HG03280 (cell line): ENCODE results near the gene TMEM212.

Source experiments
- ATAC-seq: cut with Tn5 transposase; IDR thresholded peaks from one replicate; pipeline ENCODE4 v1.9.1; 2021; ENCODE audit warnings: mild to moderate bottlenecking, moderate library complexity; ENCODE audit not compliant: unreplicated experiment

TMEM212 gene

GRCh38 chr3:171842864-171843518 lies at the start of gene TMEM212:
Gene TMEM212 (plus strand): TSS chr3:171843349. CDS start chr3:171843384, 35 bp downstream.
- ATAC-seq, result no peak

GRCh38 chr3:171796625-171797264 lies 46.4 kb upstream of the TMEM212 start:
- no peak for ATAC-seq

GRCh38 chr3:171797265-171797679 lies 45.9 kb upstream of the TMEM212 start:
- ATAC-seq, result no peak

- no peak for ATAC-seq
These were observed 45.3 kb upstream of the TMEM212 start for GRCh38 chr3:171797873-171798272.

GRCh38 chr3:171799501-171799900 lies 43.6 kb upstream of the TMEM212 start:
- ATAC-seq, result no peak

- no peak for ATAC-seq
These were observed 41.2 kb upstream of the TMEM212 start for GRCh38 chr3:171801738-171802589.

GRCh38 chr3:171802590-171802956 lies 40.6 kb upstream of the TMEM212 start:
- no peak for ATAC-seq

GRCh38 chr3:171803044-171803443 lies 40.1 kb upstream of the TMEM212 start:
- ATAC-seq, result no peak

- no peak for ATAC-seq
These were observed 38.3 kb upstream of the TMEM212 start for GRCh38 chr3:171804618-171805389.

GRCh38 chr3:171805687-171806086 lies 37.5 kb upstream of the TMEM212 start:
- no peak for ATAC-seq

- no peak for ATAC-seq
These were observed 36.7 kb upstream of the TMEM212 start for GRCh38 chr3:171806200-171807128.

GRCh38 chr3:171807129-171807675 lies 35.9 kb upstream of the TMEM212 start:
- ATAC-seq, result no peak

GRCh38 chr3:171807806-171808205 lies 35.3 kb upstream of the TMEM212 start:
- ATAC-seq, result no peak

- ATAC-seq, result peak; percentile 23
These were observed 33.6 kb upstream of the TMEM212 start for GRCh38 chr3:171809611-171809860.

GRCh38 chr3:171809861-171810628 lies 33.1 kb upstream of the TMEM212 start, which contains the start of gene PLD1:
Gene PLD1 (minus strand): TSS chr3:171810483. CDS start chr3:171738051, 72,432 bp downstream.
- ATAC-seq, result peak; percentile 57

GRCh38 chr3:171810629-171811294 lies 32.4 kb upstream of the TMEM212 start:
- ATAC-seq, result no peak

GRCh38 chr3:171811295-171811912 lies 31.7 kb upstream of the TMEM212 start:
- ATAC-seq, result no peak

GRCh38 chr3:171811913-171812335 lies 31.2 kb upstream of the TMEM212 start:
- no peak for ATAC-seq
